Fibroblast of upper back skin (primary cell): ENCODE results near the gene BTBD2.
A peak's percentile ranks its signal among the peaks of the same experiment; 100 is the strongest.

Experiments
- DNase-seq: peaks from one replicate; pipeline ENCODE4 v3.0.0-alpha.2; 2013

The BTBD2 gene

DNA sequence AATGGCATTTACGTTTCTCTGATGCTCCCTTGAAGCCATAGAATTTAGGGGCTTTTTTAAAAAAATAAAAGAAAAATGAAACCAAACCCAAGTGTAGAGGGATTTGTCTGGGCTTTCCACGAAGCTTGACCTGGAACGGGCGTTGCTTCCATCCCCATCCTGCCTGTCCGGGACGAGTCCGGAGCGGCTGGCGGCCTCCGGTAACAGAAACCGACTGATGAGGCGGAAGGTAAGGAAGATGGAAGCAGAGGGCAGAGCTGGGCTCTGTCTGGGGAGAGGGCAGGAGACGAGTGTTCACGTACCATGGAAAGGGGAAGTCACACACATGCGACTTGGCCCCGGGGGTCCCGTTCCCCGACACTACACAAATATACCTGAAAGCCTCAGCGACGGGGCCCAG is 34.3 kb downstream of the BTBD2 start:
- no peak for DNase-seq

GRCh38 chr19:1980809-1981181 is 34.7 kb downstream of the BTBD2 start:
- DNase-seq, result no peak

DNA sequence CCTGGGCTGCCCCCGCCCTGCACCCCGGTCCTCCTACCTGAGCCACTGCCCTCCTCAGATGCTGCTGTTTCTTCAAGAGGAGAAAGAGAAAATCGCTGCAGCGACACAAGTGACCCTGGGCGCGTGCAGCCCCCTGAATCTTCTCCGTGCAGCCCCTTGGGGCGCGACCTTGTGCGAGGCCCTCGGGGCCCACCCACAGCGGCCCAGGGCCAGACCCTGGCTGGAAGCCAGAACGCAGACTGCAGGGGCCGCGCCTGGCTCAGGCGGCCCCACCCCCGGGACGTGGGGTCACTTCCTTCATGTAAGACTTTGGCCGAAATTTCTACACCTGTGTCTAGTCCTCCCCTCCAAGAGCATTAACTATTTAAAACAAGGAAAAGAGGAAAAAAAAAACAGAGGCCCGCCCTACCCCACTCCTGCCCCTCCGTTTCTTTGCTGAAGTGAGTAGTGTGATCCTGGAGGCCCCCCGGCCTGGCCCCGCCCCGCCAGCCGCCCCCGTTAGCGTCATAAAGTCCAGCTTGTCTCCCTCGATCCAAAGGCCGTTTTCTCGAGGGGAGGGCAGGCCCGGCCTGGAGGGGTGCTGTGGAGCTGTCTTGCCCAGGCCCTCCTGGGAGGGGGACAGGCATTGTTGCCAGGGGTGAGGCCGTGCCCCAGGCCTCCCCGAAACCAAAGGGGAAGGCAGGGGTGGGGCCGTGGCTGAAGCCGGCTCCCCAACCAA is 35.3 kb downstream of the BTBD2 start:
- DNase-seq, result no peak

DNA sequence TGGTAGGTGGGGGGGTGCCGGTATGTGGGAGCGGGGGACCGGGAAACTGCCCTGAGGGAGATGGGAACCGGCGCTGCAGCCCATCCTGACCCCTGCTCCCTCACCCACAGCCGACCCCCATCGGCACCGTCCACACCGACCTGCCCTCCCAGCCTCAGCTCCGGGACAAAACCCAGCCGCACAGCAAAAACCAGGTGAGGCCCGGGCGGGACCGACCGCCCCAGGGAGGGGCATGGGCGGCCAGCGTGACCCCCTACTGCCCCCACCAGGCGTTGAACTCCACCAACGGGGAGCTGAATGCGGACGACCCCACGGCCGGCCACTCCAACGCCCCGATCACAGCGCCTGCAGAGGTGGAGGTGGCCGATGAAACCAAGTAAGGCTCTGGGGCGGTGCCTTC is 35.9 kb downstream of the BTBD2 start:
- DNase-seq, result no peak

DNA sequence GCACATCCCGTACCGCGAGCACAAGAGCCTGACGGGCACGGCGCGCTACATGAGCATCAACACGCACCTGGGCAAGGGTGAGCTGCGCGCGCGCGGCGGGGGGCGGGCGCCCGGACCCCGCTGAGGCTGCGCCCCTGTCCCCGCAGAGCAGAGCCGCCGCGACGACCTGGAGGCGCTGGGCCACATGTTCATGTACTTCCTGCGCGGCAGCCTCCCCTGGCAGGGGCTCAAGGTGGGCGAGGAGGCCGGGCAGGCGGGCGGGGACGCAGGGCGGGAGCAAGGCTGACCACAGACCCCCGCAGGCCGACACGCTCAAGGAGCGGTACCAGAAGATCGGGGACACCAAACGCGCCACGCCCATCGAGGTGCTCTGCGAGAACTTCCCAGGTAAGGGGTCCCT is 36.5 kb downstream of the BTBD2 start:
- DNase-seq, result no peak

- DNase-seq, result no peak
Measured at GRCh38 chr19:1978346-1978894, 37.1 kb downstream of the BTBD2 start.

- no peak for DNase-seq
Measured at GRCh38 chr19:1977120-1977519, 38.4 kb downstream of the BTBD2 start.

DNA sequence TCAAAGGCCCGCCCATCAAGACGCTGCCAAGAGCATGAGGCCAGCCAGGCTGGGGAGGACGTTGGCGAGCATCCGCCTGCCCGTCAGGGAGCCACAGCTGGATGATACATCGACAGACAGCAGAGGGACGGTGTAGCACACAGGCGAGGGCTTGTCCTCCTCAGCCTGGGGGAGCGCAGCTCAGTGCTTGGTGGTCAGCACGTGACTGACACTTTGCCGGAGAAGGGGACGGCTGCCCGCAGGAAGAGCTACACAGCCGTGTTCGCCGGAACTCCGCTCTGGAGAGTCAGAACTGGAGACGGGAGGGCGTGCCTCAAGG is 40.4 kb downstream of the BTBD2 start:
- DNase-seq, result no peak

DNA sequence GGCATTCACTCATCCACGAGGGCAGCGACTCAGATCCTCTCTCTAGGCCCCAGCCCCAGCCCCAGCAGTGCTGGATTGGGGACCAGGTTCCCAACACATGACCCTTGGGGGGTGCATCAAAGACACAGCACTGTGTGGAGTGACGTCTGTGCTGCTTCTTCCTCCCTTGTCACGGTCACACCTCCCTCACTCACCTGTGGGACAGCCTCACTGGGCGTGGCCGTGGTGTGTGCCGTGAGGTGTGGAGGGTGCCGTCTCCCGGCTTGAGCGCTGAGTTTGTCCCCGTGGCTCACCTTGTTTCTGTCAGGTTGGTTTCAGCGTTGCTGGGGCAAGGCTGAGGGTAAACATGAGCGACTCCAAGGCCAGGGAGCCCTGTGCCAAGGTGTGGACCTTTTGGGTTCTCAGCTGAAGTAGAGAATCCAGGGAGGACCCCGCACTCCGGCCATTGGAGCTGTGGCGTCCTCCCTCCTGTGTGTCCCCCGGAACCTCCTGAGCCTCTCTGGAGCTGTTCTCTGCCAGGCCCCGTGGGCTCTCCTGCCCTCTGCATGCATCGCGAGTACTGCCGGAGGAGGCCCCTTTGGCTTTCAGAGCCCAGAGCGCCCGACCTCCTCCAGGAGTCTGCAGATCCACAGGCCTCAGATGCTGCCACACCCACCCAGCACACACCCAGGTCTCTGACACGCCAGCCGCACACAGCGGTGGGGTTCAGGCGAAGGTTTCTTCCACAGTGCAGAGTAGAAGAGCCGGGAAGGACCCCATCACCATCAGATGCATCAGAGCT is 40.9 kb downstream of the BTBD2 start:
- no peak for DNase-seq

DNA sequence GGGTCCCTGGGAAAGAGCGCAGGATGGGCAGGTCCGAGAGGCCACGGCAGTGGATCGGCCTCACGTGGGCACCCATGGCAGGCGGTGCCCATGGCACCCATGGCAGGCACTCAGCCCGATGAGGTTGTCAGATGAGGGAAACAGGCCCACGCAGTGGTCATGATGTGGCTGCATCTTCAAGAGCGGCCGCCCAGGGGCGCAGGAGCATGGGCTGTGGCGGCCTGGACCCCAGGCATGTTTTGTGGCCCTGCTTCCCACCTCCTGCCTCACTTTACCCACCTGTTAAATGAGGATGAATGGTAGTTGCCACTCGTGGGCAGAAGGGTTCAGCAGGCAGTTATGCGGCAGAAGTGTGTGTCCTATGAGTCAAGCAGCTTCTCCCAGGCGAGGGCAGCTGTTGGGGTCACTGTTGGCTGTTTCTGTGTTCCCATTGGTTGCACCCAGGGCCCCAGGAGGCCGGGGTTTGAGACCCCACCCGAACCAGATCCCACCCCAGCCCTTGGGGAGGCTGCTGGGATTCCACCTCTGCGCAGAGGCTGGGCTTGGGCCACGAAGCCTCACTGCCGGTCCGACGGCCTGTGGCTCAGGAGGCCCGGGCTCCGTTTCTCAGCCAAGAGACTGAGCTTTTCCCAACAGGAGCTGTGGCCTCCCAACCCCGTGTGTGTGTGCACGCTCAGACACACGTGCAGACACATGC is 44.6 kb downstream of the BTBD2 start:
- DNase-seq, result no peak

DNA sequence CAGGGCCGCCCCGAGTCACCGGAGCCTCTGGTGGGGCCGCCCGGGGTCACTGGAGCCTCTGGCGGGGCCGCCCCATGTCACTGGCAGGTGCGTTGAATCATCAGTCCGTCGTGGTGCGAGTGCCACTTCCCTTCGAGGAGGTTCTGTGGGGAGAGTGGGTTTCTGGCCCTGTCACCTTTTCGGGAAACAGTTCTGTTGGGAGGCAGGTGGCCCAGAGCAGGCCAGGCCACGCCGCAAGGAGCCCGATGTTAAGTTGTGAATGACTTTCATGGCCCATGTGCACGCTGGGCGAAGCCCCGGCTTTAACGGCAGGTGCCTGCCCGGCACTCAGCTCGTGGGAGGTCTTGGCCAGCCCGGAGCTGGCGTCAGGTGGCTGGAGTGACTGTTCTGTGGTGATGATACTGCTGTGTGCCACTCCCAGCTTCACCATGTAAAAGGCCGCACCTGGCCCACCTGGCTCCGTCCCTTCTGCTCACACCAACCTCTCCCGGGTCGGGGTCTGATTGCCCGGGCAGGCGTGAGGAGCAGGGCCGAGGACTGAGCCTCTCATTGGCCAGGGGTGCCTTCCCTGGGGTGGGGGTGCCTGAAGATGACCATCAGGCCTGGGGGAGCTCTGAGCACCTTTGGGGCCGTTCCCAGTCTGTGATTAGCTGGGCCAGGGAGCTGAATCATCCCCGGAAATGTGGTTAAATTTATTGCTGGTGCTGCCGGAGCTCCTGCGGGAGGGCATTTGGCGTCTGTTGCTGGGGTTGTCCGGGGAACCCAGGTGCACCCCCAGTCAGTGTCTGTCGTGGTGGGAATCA is 45.3 kb downstream of the BTBD2 start:
- DNase-seq, result peak; percentile 3

DNA sequence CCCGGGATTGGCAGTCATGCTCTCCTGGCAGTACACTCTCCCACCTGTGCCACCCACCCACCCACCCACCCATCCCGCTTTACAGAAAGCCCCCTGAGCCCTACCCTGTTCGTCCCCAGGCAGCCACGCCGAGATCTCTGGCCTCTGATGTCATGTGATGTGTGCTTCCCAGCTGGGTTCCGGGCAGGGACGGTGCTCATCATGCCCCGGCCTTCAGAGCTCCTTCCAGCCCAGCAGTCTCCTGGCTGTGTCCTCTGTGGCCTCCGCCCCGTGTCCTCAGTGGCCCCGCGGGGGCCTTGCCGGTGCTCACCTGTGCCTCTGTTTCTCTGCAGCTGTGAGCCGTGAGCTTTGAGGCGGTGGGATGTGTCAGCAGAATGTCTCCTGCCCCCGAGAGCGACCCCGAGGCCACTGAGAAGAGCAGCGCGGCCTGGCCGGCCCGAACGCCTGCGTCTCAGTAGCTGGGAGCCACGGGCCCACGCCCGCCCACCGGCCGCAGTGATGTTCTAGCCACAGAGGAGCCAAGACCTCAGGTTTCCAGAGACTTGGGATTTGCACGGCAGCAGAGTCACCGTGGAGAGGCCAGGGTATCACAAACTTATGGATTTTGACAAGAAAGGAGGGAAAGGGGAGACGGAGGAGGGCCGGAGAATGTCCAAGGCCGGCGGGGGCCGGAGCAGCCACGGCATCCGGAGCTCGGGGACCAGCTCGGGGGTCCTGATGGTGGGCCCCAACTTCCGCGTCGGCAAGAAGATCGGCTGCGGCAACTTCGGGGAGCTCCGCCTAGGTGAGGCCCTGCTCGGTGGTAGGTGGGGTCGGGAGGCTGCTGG is 46.1 kb downstream of the BTBD2 start:
- DNase-seq, result no peak

GRCh38 chr19:1968279-1969175 is 47.0 kb downstream of the BTBD2 start:
- no peak for DNase-seq

GRCh38 chr19:1967087-1967608 is 48.4 kb downstream of the BTBD2 start:
- DNase-seq, result no peak

- no peak for DNase-seq
Measured at GRCh38 chr19:1962674-1963073, 52.8 kb downstream of the BTBD2 start.

GRCh38 chr19:1961000-1961883 is 54.3 kb downstream of the BTBD2 start:
- DNase-seq, result no peak

DNA sequence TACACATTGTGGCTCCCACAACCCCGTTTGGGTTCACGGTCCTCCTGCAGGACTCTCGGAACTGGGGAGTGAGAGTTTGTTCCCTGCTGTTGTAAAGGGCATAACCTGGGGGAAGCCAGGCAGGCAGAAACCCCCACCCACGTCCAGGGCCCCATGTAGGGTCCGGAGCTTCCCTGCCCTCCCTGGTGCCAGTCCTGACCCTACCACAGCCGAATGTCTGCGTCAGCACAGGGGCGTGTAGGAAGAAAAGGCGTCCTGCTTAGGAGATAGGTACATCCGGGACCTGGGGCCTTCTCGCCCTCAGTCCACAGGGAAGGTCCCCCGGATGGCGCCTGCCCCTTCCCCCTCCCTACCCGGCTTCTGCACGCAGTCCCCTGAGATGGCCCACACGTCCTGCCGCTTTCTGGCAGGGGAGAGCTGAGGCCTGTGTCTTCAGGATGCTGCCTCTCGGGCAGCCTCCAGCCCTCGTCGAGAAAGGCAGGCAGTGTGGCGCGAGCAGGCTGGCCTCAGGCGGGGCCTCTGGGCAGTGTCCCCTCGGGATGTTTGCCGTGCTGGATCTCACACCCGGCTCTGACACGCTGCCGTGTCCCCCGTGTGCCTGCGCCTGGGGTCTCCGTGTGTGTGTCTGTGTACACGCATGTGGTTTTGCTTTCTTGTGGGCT is 55.5 kb downstream of the BTBD2 start:
- no peak for DNase-seq

DNA sequence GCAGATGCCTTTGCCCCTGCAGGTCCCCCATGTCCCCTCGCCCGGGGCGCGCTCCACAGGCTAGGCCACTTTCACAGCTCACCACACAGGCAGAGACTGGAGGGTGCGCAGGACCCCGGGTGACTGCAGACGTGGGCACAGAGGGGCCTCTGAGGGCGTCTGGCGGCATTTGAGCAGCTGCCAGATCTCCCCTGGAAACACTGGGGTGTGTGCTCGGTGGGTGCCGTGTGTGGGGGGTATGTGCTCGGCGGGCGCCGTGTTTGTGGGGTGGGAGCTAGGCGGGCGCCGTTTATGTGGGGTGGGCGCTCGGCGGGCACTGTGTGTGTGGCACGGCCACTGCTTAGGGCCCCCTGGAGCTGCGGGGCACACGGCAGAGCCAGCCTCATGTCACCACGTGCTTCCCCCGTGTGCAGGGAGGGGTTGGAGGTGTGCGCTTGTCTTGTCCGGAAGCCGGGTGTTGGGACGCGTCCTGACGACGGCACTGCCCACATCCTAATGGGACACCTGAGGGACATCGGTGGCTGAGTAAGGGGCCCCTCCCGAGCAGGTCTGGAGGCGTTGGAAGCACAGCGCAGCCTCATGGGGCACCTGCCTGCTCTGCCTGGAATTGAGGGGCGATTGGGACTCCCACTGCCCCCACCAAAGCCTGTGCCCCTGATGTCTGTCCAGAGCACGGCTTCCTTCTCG is 57.8 kb downstream of the BTBD2 start:
- DNase-seq, result no peak
